Measurements from ENCODE around the gene CHST11.
"Not testable (repeated sequence)": the region's sequence is repeated elsewhere in the genome, so short reads cannot be mapped to it uniquely, and the experiment has no call there.

CHST11 gene

GRCh38 chr12:104506676-104507401 is 50.1 kb downstream of the CHST11 start:
- DNase-seq, result no peak

DNA sequence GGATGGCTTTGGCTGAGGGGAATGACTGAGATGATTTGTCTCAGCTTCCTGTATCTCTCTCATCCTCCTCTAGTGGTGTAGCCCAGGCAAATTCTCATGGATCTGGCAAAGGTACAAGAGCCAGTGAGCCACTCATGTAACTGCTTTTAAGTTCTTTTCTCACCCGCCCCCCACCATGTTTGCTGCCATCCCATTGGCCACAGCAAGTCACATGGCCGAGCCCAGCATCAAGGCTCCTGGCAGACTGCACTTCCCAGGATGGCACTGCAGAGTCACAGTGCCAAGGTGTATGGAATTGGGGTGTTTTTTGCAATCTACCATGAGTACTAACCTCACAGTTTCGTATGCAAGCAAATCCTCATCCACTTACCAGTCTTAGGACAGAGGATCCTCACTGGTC is 50.9 kb downstream of the CHST11 start:
- DNase-seq, result no peak

DNA sequence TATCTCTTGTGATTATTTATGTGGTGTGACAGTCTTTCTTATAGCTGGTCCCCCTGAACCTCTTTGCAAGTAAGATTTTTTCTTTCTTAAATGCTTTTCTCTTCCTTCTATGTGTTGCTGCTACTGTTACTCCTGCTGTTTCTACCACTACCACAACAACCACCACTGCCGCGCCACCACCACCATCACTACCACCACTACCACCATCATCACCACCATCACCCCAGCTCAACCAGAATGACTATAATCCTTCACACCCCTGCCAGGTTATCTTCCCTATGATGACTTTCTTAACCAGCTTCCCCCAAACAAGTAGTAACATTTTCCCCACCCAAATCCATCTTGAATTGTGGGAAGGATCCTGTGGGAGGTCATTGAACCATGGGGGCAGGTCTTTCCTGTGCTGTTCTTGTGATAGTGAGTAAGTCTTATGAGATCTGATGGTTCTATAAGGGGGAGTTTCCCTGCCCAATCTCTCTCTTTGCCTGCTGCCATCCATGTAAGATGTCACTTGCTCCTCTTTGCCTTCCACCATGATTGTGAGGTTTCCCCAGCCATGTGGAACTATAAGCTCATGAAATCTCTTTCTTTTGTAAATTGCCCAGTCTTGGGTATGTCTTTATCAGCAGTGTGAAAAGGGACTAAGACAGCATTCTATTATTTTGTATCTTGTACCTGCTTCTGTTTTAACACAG is 52.2 kb downstream of the CHST11 start:
- DNase-seq, result no peak

DNA sequence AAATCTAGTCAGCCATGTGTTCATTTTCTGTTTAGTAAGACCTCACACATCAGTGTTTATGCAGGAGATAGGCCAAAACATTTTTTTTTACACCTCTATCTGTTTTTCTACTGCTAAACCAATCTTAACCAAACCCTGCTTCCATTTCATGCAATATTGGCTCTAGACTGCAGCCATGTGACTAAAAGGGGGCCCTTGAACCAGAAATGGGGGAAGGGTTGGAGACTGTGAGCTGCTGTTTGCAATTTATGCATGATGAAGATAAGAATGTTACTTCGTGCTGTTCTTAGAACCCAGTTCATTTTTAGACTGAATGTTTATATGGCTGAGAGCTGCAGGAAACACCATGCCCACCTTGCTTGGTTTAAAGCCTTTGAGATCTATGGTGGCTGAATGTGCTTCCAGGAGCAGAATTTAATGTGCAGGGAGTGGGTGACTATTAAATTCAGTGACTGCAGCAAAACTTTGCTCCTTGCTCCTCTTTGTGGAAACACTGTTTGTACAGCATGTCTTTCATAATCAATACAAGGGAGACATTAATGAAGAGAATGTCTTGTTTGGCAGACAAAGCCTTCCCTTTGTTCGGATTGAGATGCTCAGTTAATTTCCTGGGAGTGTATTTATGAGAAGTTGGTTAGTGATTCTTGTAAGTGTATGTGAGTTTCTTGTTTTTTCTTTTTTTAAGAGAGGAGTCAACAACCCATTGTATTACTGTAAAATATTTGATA is 53.6 kb downstream of the CHST11 start:
- no peak for DNase-seq

- DNase-seq, result no peak
Observed at GRCh38 chr12:104510873-104511440, 54.2 kb downstream of the CHST11 start.

- DNase-seq, result no peak
Observed at GRCh38 chr12:104513681-104514080, 56.9 kb downstream of the CHST11 start.

GRCh38 chr12:104514092-104514810 is 57.5 kb downstream of the CHST11 start:
- no peak for DNase-seq

DNA sequence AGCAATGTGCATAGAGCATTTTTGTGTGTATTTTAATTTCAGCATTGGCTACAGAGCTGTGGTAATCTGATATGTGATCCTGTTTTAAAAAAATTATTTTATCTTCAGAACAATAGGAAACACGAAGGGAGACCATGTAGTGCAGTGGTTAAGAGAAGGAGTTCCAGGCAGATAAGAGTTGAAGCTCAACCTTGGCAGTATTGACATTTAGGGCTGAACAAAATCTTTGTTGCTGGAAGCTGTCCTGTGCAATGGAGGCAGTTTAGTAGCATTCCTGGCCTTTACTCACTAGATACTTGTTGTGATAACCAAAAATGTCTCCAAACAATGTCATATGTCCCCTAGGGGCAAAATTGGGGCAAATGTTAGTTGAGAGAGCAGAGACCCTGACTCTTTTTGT is 59.2 kb downstream of the CHST11 start:
- DNase-seq, result no peak

DNA sequence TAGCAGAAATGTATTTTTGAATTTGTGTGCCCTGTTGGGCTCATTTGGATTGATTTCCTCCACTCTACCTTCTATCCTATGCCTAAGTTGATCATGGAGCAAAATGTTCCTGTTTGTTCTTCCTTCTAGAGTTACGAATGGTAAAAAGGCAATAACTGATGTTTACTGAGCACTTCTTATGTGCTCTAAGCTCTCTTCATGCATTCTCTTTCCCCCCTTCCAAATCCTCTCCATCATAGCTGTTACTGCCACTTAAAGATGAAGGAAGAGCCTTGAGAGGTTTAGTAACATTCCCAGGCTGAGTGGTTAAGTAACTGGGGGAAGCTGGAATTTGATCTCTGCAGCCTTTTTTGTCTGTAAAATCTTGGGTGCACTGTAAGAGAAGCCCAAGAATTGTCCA is 60.1 kb downstream of the CHST11 start:
- DNase-seq, result no peak

DNA sequence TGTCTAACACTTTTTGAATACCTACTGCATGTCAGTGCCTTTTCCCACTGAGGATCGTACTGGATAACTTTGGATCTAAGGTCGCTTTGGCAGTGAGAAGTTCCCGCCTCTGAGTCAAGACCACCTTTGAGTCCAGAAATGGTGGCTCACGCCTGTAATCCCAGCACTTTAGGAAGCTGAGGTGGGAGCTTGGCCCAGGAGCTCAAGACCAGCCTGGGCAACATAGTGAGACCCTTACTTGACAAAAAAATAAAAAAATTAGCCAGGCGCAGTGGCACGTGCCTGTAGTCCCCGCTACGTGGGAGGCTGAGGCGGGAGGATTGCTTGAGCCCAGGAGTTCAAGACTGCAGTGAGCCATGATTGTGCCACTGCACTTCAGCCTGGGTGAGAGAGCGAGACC is 61.1 kb downstream of the CHST11 start:
- no peak for DNase-seq

DNA sequence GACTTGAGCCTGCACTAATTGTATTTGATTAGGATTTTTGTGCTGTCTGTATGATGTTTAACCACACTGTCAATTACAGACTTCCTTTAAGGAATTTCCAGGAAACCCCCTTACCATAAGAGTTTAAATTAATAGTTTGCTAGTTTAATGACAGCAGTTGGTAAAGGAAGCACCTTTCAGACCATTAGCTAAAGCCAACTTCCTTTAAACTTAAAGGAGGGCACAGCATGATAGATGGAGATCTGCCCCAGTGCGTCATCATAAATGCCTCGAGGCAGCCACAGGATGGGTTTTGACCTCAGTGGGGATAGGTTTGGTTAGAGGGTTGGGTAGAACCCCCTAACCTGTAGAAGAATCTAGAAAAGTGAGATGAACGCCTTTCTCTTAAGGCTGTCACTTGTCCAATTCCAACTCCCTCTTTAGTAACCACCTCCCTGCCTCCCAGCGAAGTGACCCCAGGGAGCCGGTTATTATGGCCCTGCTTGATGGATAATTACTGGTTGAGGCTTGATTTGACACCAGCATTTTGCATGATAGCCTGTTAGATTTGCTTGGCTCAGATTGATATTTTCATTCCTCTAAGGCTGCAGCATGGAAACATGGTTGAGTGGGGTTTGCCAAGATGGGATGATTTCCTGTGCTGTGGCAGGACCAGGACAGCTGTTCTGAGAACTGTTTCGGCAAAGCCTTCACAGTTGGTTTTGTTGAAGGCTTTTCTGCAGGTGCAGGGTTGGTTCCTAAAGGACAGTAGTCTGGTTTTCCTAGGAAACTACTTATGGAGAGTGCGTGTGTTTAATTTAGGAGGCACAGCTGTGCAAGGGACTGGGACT is 62.7 kb downstream of the CHST11 start:
- DNase-seq, result no peak

- DNase-seq, result no peak
Observed at GRCh38 chr12:104520242-104520900, 63.6 kb downstream of the CHST11 start.

GRCh38 chr12:104521731-104522130 is 65.0 kb downstream of the CHST11 start:
- no peak for DNase-seq

- peak; percentile 37 to 38 for DNase-seq
Observed at GRCh38 chr12:104522985-104523722, 66.4 kb downstream of the CHST11 start.

GRCh38 chr12:104524034-104524832 is 67.5 kb downstream of the CHST11 start:
- no peak for DNase-seq

- no peak for DNase-seq
Observed at GRCh38 chr12:104526320-104526719, 69.6 kb downstream of the CHST11 start.

- DNase-seq, result no peak
Observed at GRCh38 chr12:104526751-104527150, 70.0 kb downstream of the CHST11 start.

DNA sequence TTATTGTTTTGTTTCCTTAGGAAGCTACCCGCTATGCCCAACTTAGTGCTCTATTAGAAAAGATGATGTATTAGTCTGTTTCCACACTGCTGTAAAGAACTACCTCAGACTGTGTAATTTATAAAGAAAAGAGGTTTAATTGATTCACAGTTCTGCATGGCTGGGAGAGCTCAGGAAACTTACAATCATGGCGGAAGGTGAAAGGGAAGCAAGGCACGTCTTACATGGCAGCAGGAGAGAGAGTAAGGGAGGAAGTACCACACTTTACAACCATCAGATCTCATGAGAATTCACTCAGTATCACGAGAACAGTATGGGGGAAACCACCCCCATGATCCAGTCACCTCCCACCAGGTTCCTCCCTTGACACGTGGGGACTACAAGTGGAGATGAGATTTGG is 70.9 kb downstream of the CHST11 start:
- DNase-seq, result not testable (repeated sequence)

DNA sequence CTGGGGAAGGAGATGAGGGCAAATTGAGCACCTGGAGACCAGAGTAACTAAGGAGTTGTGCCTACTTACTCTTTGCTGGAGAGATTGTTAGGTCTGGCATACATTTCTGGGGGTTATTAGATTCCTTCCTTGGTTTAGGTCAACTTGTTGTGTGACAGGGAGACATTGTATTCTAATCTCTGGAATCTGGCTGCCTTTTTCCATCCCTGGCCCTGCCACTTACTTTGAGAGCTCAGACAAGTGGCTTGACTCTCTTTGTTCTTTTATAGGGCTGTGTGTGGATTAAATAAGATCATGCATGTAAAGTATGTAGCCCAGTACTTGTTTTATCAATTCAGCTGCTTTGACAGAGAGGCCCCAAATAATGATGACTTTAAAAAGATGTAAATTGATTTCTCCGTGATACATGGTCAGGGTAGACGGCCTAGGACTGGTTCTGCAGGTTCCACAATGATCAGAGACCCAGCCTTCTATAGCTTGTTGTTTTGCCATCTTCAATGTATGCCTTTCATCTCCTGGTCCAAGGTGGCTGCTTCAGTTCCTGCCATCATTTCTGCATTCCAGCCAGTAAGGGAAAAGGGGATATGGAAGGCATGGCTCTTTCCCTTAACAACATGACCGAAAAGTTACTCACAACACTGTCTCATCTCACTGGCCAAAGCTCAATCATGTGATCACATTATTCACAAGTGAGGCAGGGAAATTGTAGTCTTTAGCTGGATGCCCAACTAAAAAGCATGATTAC is 72.6 kb downstream of the CHST11 start:
- DNase-seq, result no peak
